Spleen (tissue), 7 donors: ENCODE measurements around the gene OCLN.

Source experiments
- CTCF ChIP-seq, 11 experiments: fragments of 200-600 bp in 7 of 11; fragments of 450-650 bp in 4 of 11; sonication (generic) in 4 of 11; IDR thresholded peaks in 8 of 11; conservative IDR thresholded peaks in 3 of 11; 1 replicate in 7 of 11; 2 replicates in 4 of 11; pipeline versions ENCODE4 v1.4.0 to v1.8.0; 2016 to 2021; ENCODE audit warnings: antibody characterized with exemption in 11 of 11, inconsistent platforms in 4 of 11, mild to moderate bottlenecking in 1 of 11
- POLR2A ChIP-seq, 3 donors: fragments of 450-650 bp; IDR thresholded peaks; one replicate each; pipeline ENCODE4 v1.5.1; 2017; ENCODE audit warnings: antibody characterized with exemption in 3 of 3, mild to moderate bottlenecking in 1 of 3
- POLR2AphosphoS5 ChIP-seq, 3 donors: sonication (generic); formaldehyde crosslinking; IDR thresholded peaks; one replicate each; pipeline ENCODE4 v1.5.1; 2017; ENCODE audit warnings: antibody characterized with exemption in 3 of 3
- donor health status: DM: no; HTN: no; CAD: no; lungs with moderate emphysema.
- donor health status: DM: no; HTN: no; CAD: no.
- donor health status: DM: no; HTN: no; CAD: no.

GRCh38 chr5:69467442-69468225 lies 25.0 kb upstream of the OCLN start:
- TF ChIP-seq POLR2A (IDR thresholded peaks at IDR 0.05) (no peak), CTCF (IDR thresholded peaks at IDR 0.05 in 8 of 11, conservative IDR thresholded peaks at IDR 0.05 in 3 of 11) (no peak), POLR2AphosphoS5 (IDR thresholded peaks at IDR 0.05) (no peak)
